Testis (tissue), 3 donors: Measurements from ENCODE around the gene ST7. TPM values are rescaled to one million over a fixed set of nuclear protein-coding genes. Genes with fewer than 3 reads are reported as not detected.

Source experiments
- DNase-seq: peaks from one replicate; pipeline ENCODE4 v3.0.0-alpha.2; 2019
- H3K27ac ChIP-seq, 2 donors: fragments of 200-600 bp; sonication (generic); one replicate each; pipeline ENCODE4 v1.5.1; 2019
- H3K27me3 ChIP-seq: fragments of 200-600 bp; sonication (generic); one replicate; pipeline ENCODE4 v1.5.1; 2019
- H3K36me3 ChIP-seq: fragments of 200-600 bp; sonication (generic); one replicate; pipeline ENCODE4 v1.5.1; 2017; ENCODE audit warnings: low read depth; ENCODE audit errors: missing control alignments
- H3K4me1 ChIP-seq: fragments of 200-600 bp; sonication (generic); one replicate; pipeline ENCODE4 v1.5.1; 2019
- H3K4me3 ChIP-seq, 2 donors: fragments of 200-600 bp; sonication (generic); one replicate each; pipeline ENCODE4 v1.5.1; 2017 to 2019
- H3K9me3 ChIP-seq: fragments of 200-600 bp; sonication (generic); one replicate; pipeline ENCODE4 v1.5.1; 2017
- CTCF ChIP-seq, 3 experiments: fragments of 450-650 bp in 2 of 3; fragments of 200-600 bp in 1 of 3; sonication (generic) in 1 of 3; IDR thresholded peaks; one replicate each; pipeline ENCODE4 v1.5.1; 2016 to 2019; ENCODE audit warnings: antibody characterized with exemption in 3 of 3, mild to moderate bottlenecking in 2 of 3, moderate library complexity in 1 of 3
- POLR2A ChIP-seq: fragments of 450-650 bp; IDR thresholded peaks from one replicate; pipeline ENCODE4 v1.6.1; 2017; ENCODE audit warnings: antibody characterized with exemption, mild to moderate bottlenecking, moderate library complexity
- WGBS, 2 donors: methylation state at CpG; one replicate each; pipeline ENCODE4 v1.1.5; 2018; 5-methylcytosine and 5-hydroxymethylcytosine counted together
- intact Hi-C: fragments of 100-400 bp; cut with DNase I; formaldehyde crosslinking; loops from one replicate; pipeline ENCODE4 v1.15.1; 2023; ENCODE audit warnings: low total_unique reads
- polyA plus RNA-seq: library from polyadenylated mRNA; stranded (reverse); fragments of 350-450 nt; fragmentation: Illumina TruSeq; extraction: RNeasy Lipid Tissue Mini Kit (QIAGEN cat#74804); gene quantifications from one replicate; pipeline ENCODE4 v1.2.3, GENCODE V29; 2014; ENCODE audit warnings: low read depth, low replicate concordance; ENCODE audit not compliant: insufficient read depth
- total RNA-seq, 2 donors: library from RNA; depleted of rRNA; stranded (reverse); fragments of >200 nt; gene quantifications; one replicate each; pipeline ENCODE4 v1.2.3, GENCODE V29; 2016

The ST7 gene
- total and polyA plus RNA-seq, 3 donors from 2014 or later = 15.9 to 25.3 (median 23.2) TPM

GRCh38 chr7:117096330-117096729 lies 143.0 kb downstream of the ST7 start:
- TF ChIP-seq CTCF (IDR thresholded peaks at IDR 0.05) = no peak
- no peak for TF ChIP-seq POLR2A
- no peaks in the 10 kb centered on the region for H3K36me3 ChIP-seq
- intact Hi-C loops = no loop called here
- no peaks in the 10 kb centered on the region for H3K4me1 ChIP-seq
- H3K9me3 ChIP-seq = no peaks in the 10 kb centered on the region
- DNase-seq = no peak
- 59 to 60% methylated on average over 4 of the region's 4 CpGs for WGBS, 2 donors
- H3K27ac ChIP-seq = no peak overlapping the region
- no peaks in the 10 kb centered on the region for H3K27me3 ChIP-seq
- H3K4me3 ChIP-seq = no peak overlapping the region

- TF ChIP-seq CTCF (IDR thresholded peaks at IDR 0.05) = no peak
- no peak for TF ChIP-seq POLR2A
- Histone ChIP-seq H3K4me1 (no peaks in the 10 kb centered on the region), H3K27ac (no peak overlapping the region), H3K9me3 (no peaks in the 10 kb centered on the region), H3K4me3 (no peak overlapping the region), H3K36me3 (no peaks in the 10 kb centered on the region), H3K27me3 (no peaks in the 10 kb centered on the region)
- no peak for DNase-seq
- intact Hi-C loops = no loop called here
Measured at GRCh38 chr7:117096942-117097341, 143.6 kb downstream of the ST7 start.

GRCh38 chr7:117097860-117098259 lies 144.6 kb downstream of the ST7 start:
- WGBS, 2 donors = 93 to 95% methylated on average over 5 of the region's 5 CpGs
- no peak overlapping the region for H3K27ac ChIP-seq
- H3K4me1 ChIP-seq = no peaks in the 10 kb centered on the region
- intact Hi-C loops = no loop called here
- no peak for DNase-seq
- no peaks in the 10 kb centered on the region for H3K9me3 ChIP-seq
- H3K4me3 ChIP-seq = no peak overlapping the region
- H3K36me3 ChIP-seq = no peaks in the 10 kb centered on the region
- no peaks in the 10 kb centered on the region for H3K27me3 ChIP-seq
- TF ChIP-seq CTCF (IDR thresholded peaks at IDR 0.05) = no peak
- no peak for TF ChIP-seq POLR2A

GRCh38 chr7:117098457-117098856 lies 145.2 kb downstream of the ST7 start:
- Histone ChIP-seq H3K36me3 (no peaks in the 10 kb centered on the region), H3K27me3 (no peaks in the 10 kb centered on the region), H3K4me3 (no peak overlapping the region), H3K27ac (no peak overlapping the region), H3K4me1 (no peaks in the 10 kb centered on the region), H3K9me3 (no peaks in the 10 kb centered on the region)
- DNase-seq = no peak
- intact Hi-C loops = no loop called here
- 33 to 76% methylated on average over 1 of the region's 1 CpG for WGBS, 2 donors
- TF ChIP-seq CTCF (IDR thresholded peaks at IDR 0.05) (no peak), POLR2A (no peak)

GRCh38 chr7:117101026-117101425 lies 147.7 kb downstream of the ST7 start:
- Histone ChIP-seq H3K27me3 (no peaks in the 10 kb centered on the region), H3K36me3 (no peaks in the 10 kb centered on the region), H3K9me3 (no peaks in the 10 kb centered on the region), H3K27ac (no peak overlapping the region), H3K4me1 (peaks cover 3% of the 10 kb centered on the region), H3K4me3 (no peak overlapping the region)
- TF ChIP-seq CTCF (IDR thresholded peaks at IDR 0.05) = no peak
- intact Hi-C loops = no loop called here
- DNase-seq = no peak
- 90 to 91% methylated on average over 2 of the region's 2 CpGs for WGBS, 2 donors
